ENCODE measurements around the gene CREBZF. TPM values are rescaled to one million over a fixed set of nuclear protein-coding genes. Genes with fewer than 3 reads are reported as not detected.

The CREBZF gene
- total and polyA plus RNA-seq, 9 of the 15 experiments (the other 6 are each of a cell fraction or from before 2014, with no cell fraction given), result 7.2 to 70.2 (median 40.5) TPM

GRCh38 chr11:85647604-85648299 is 17.2 kb downstream of the CREBZF start, which contains the start of gene TMEM126A (continued):
- peak; percentile 54; the same call in 1 of the 2 replicates for TF ChIP-seq THAP12 (CRISPR knock-in tag; IDR thresholded peaks at IDR 0.05)
- TF ChIP-seq ZNF644 (tag; IDR thresholded peaks at IDR 0.05; ENCODE audit: low read depth), result 0 out of 2 replicates have a peak, but pooled peaks have one; percentile 60
- peak; percentile 31 for TF ChIP-seq FIP1L1 (IDR thresholded peaks at IDR 0.05; ENCODE audit: low read depth, low read length, poor library complexity, severe bottlenecking)
- TF ChIP-seq THAP7 (CRISPR knock-in tag; IDR thresholded peaks at IDR 0.05), result 0 out of 2 replicates have a peak, but pooled peaks have one; percentile 43
- peak; percentile 70 for TF ChIP-seq MXI1 (IDR thresholded peaks at IDR 0.05; ENCODE audit: low read depth, low read length)
- peak; percentile 53 to 90 for TF ChIP-seq MNT (conservative IDR thresholded peaks at IDR 0.05)
- TF ChIP-seq MGA (IDR thresholded peaks at IDR 0.05), result peak; percentile 31; the same call in 1 of the 2 replicates
- peak; percentile 63 to 86 for TF ChIP-seq MAZ (CRISPR knock-in tag; conservative IDR thresholded peaks at IDR 0.05 in 1 of 2, IDR thresholded peaks at IDR 0.05 in 1 of 2)
- peak; percentile 70 for TF ChIP-seq NR2C1 (IDR thresholded peaks at IDR 0.05)
- TF ChIP-seq NR2C1 (tag; IDR thresholded peaks at IDR 0.05), result peak; percentile 83

All from K562 (cell line).